Frontal cortex (tissue), 4 donors: ENCODE data around the gene CD70. TPM values are rescaled to one million over a fixed set of nuclear protein-coding genes. Genes with fewer than 3 reads are reported as not detected.
A peak's percentile ranks its signal among the peaks of the same experiment; 100 is the strongest.
"Not testable (repeated sequence)": the region's sequence is repeated elsewhere in the genome, so short reads cannot be mapped to it uniquely, and the experiment has no call there.

ENCODE experiments used
- DNase-seq, 2 donors: peaks; one replicate each; pipeline ENCODE4 v3.0.0; 2012; ENCODE audit warnings: low spot score in 2 of 2
- FAIRE-seq: peaks from 2 replicates; lab custom pipeline; 2012; peaks lifted over from hg19 to GRCh38; lab: Jason Lieb, UNC
- total RNA-seq: library from RNA; depleted of rRNA; stranded (reverse); fragments of >200 nt; gene quantifications from one replicate; pipeline ENCODE4 v1.2.3, GENCODE V29; 2014
- donor health status: control.
- donor health status: control.
- donor health status: control.

Gene CD70
- total RNA-seq = not detected

DNA sequence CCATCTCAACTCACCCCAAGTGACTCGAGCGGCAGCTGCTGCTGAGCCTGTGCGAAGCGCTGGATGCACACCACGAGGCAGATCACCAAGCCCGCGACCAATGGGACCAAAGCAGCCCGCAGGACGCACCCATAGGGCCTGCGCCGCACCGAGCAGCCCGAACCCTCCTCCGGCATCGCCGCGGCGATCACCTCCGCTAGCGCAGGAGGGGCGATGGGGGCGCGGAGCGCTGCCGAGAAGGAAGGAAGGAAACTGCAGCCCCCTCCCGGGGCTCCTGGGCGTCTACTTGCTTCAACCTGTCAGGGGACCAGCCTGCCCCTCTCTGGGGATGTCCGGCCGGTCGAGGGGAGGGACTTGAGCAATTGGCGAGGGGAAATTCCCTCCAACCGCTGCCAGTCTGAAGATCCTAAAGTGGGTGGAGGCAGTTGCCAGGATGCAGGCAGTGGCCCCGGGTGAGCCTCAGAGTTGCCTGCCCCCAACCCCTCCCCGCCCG lies at the start of gene CD70:
Gene CD70, minus strand, starts transcription at position 324 of the 493 bp plus-strand sequence. Its CDS starts 148 bp downstream, at position 176.
- DNase-seq (peak in 1 of 2 donors; percentile 37), FAIRE-seq (no peak)

DNA sequence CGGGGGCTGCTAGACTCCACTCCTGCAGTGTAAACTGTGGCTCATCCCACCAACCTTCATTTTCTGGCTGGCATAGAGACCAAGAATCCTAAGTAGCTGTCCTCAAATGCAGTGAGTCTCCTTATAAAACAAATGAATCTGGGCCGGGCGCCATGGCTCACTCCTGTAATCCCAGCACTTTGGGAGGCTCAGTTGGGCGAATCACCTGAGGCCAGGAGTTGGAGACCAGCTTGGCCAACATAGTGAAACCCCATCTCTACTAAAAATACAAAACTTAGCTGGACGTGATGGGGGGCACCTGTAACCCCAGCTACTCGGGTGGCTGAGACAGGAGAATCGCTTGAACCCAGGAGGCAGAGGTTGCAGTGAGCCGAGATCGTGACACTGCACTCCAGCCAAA lies 49.4 kb upstream of the CD70 start:
- FAIRE-seq, DNase-seq: not testable (repeated sequence)

- FAIRE-seq (no peak), DNase-seq (no peak)
These were observed 48.5 kb upstream of the CD70 start for GRCh38 chr19:6639439-6639838.

DNA sequence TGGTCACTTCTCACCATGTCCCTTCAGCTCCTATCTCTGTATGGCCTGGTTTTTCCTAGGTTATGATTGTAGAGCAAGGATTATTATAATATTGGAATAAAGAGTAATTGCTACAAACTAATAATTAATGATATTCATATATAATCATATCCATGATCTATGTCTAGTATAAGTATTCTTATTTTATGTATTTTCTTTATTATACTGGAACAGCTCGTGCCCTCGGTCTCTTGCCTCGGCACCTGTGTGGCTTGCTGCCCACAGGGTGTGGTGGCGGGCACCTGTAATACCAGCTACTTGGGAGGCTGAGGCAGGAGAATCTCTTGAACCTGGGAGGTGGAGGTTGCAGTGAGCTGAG lies 42.5 kb upstream of the CD70 start:
- not testable (repeated sequence) for DNase-seq, FAIRE-seq

GRCh38 chr19:6632747-6633455 lies 42.0 kb upstream of the CD70 start:
- DNase-seq, FAIRE-seq: not testable (repeated sequence)

- FAIRE-seq (peak; percentile 95), DNase-seq (peak in 1 of 2 donors; percentile 36)
These were observed 41.2 kb upstream of the CD70 start for GRCh38 chr19:6632002-6632621.

GRCh38 chr19:6626764-6627163 lies 35.8 kb upstream of the CD70 start:
- FAIRE-seq (no peak), DNase-seq (no peak)

DNA sequence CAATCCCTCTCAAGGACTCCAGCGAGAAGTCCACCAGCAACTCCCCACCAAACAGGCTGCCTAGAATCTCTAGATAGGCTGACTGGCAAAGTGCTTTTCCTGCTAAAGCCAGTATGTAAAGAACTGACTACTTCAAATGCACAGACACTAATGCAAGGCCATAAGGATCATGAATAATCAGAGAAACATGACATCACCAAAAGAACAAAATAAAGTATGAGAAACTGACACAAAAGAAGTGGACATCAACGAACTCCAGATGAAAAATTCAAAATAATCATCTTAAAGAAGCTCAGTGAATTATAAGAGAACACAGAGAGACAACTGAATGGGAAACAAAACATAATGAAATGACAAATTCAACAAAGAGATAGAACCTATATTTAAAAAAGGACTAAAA lies 26.4 kb upstream of the CD70 start:
- DNase-seq = no peak
- FAIRE-seq = no peak

DNA sequence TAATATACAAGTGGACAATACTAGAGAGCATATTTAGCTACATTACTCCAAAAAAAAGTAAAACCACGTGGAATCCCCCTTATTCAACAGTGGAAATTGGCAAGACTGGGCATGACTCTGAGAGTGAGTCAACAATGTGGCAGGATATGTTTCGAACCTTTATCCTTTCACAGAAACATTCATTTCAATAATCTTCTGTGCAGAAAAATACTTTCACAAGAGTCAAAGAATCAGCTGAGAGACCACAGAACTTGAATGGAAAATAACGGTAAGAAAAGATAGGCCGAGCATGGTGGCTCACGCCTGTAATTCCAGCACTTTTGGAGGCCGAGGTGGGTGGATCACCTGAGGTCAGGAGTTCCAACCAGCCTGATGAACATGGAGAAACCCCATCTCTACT lies 25.1 kb upstream of the CD70 start:
- FAIRE-seq = no peak

GRCh38 chr19:6613711-6614110 lies 22.8 kb upstream of the CD70 start:
- FAIRE-seq = no peak
- DNase-seq = no peak

More for the DNA sequence above, 25.1 kb upstream of the CD70 start:
- DNase-seq = no peak

- DNase-seq (no peak), FAIRE-seq (no peak)
These were observed 20.2 kb upstream of the CD70 start for GRCh38 chr19:6610934-6611852.

DNA sequence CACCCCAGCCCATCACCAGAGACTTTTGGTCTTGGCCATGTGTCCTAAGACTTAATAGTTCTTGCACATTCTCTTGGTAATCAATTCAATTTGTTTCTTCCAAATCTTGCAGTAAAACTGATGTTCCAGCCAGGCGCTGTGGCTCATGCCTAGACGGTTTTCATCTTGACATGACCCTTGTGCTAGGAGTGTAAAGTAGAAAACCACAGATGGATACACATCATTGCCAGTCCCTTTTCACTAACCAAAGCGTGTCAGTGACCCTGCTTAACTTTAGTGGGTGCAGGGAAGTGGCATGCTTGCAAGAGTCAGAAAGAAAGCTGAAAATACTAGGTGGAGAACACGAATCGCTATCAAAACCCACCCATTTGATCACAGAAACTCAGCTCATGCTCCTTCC lies 18.0 kb upstream of the CD70 start:
- FAIRE-seq = no peak
- no peak for DNase-seq

GRCh38 chr19:6608146-6608545 lies 17.2 kb upstream of the CD70 start:
- FAIRE-seq, DNase-seq: not testable (repeated sequence)

GRCh38 chr19:6606276-6607070 lies 15.5 kb upstream of the CD70 start:
- FAIRE-seq = not testable (repeated sequence)

DNA sequence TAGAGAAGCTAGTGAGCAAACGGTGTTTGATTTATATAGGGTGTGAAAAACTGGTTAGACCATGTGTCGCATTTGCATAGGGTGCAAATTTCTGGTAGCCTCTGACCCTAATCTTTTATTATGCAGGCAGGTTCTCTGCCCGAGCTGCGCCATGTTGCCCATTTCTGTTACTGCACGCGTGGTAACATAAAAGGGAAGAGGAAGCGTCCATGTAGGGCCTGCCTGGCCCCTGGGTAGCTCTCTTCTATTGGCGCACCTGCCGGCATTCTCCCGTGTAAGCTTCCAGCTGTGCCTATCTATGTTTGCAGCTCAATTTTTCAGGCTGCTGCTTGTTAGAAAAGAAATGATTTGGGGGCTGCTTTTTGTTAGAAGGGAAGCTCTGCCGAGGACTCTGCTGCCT lies 14.0 kb upstream of the CD70 start:
- DNase-seq = no peak
- no peak for FAIRE-seq

More at GRCh38 chr19:6606276-6607070, 15.5 kb upstream of the CD70 start:
- DNase-seq = not testable (repeated sequence)

DNA sequence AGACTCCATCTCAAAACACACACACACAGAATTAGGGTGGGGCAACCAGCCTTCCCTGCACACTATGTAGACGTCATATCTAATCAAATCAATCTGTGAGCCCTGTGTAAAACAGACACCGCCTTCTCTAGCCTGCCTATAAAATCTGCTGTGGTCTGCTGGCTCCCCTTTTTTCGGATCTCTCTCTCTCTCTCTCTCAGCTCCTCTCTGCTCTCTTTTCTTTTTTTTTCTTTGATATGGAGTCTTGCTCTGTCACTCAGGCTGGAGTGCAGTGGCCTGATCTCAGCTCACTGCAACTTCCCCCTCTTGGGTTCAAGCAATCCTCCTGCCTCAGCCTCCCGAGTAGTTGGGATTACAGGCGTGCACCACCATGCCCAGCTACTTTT lies 11.8 kb upstream of the CD70 start:
- DNase-seq (no peak), FAIRE-seq (no peak)

DNA sequence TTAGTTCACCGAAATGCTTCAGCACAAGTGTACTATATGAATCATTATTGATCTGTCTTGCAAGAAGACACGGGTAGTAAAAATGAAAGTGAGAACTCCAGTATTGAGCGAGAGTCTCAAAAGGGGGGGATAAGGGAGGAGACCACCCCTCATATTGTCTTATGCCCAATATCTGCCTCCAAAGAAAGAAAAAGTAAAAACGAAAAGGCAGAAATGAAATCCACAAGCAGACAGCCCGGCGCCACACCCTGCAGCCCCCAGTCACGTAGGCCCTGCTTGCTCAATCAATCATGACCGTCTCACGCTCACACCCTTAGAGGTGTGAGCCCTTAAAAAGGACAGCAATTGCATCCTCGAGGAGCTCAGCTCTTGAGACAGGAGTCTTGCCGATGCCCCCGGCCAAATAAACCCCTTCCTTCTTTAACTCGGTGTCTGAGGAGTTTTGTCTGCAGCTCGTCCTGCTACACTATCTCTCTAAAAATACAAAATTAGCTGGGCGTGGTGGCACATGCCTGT lies 10.6 kb upstream of the CD70 start:
- DNase-seq, FAIRE-seq: not testable (repeated sequence)

DNA sequence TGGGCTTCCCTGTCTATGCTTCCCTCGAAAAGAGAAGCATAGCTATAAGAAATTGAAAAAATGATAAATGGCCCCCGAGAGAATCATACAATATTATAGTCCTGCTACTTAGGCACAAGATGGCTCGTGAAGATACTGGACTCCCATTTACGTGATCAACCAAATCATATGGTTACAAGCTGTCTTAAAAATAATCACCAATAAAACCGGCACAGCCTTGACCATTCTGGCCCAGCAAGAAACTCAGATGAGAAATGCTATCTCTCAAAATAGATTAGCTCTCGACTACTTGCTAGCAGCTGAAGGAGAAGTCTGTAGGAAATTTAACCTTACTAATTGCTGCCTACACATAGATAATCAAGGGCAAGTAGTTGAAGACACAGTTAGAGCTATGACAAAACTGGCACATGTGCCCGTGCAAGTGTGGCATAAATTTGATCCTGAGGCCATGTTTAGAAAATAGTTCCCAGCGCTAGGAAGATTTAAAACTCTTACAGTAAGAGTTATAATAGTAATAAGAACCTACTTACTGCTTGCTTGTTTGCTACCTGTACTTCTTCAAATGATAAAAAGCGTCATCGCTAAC lies 10.1 kb upstream of the CD70 start:
- not testable (repeated sequence) for FAIRE-seq, DNase-seq
